HepG2 (cell line): ENCODE measurements around the gene ZNF747. TPM values are rescaled to one million over a fixed set of nuclear protein-coding genes. Genes with fewer than 3 reads are reported as not detected.

ENCODE experiments used
- CC2D1A ChIP-seq: sonication (generic); formaldehyde crosslinking; IDR thresholded peaks from 2 replicates; pipeline ENCODE4 v1.8.1; 2023; ENCODE audit warnings: mild to moderate bottlenecking, missing genetic modification reagents
- FOXA1 ChIP-seq, 2 experiments: fragments of 450-650 bp in 1 of 2; sonication (generic) in 1 of 2; formaldehyde crosslinking in 1 of 2; IDR thresholded peaks; 2 replicates each; pipeline versions ENCODE4 v1.4.0 to v1.6.1; 2016 to 2020; ENCODE audit warnings: missing genetic modification reagents in 1 of 2
- GABPA ChIP-seq, 2 experiments: IDR thresholded peaks; 2 replicates each; pipeline ENCODE4 v1.6.1; 2011 to 2016; ENCODE audit warnings: low read depth in 2 of 2, low read length in 1 of 2, missing biosample characterization in 1 of 2, missing genetic modification characterization in 1 of 2
- GLI4 ChIP-seq: sonication (generic); formaldehyde crosslinking; IDR thresholded peaks from 2 replicates; pipeline ENCODE4 v1.5.1; 2020; ENCODE audit warnings: missing genetic modification reagents, mild to moderate bottlenecking, moderate library complexity, borderline replicate concordance
- MLXIP ChIP-seq: sonication (generic); formaldehyde crosslinking; IDR thresholded peaks from 2 replicates; pipeline ENCODE4 v1.9.0; 2021; ENCODE audit warnings: missing genetic modification reagents, borderline replicate concordance
- TEAD3 ChIP-seq: optimal IDR thresholded peaks from 2 replicates; pipeline ENCODE3; 2016; ENCODE audit warnings: borderline replicate concordance
- TSC22D2 ChIP-seq: sonication (generic); formaldehyde crosslinking; IDR thresholded peaks from 2 replicates; pipeline ENCODE4 v1.5.1; 2020; ENCODE audit warnings: missing genetic modification reagents, mild to moderate bottlenecking, borderline replicate concordance
- ZHX2 ChIP-seq, 2 experiments: sonication (generic) in 1 of 2; formaldehyde crosslinking in 1 of 2; IDR thresholded peaks; 2 replicates each; pipeline versions ENCODE4 v1.6.1 to v1.9.0; 2014 to 2022; ENCODE audit warnings: antibody characterized with exemption in 1 of 2, borderline replicate concordance in 1 of 2, inconsistent platforms in 1 of 2, low read depth in 1 of 2, missing genetic modification reagents in 1 of 2
- ZNF207 ChIP-seq: fragments of 450-650 bp; IDR thresholded peaks from 2 replicates; pipeline ENCODE4 v1.6.1; 2016; ENCODE audit warnings: antibody characterized with exemption, borderline replicate concordance
- ZNF224 ChIP-seq: sonication (generic); formaldehyde crosslinking; IDR thresholded peaks from 2 replicates; pipeline ENCODE4 v1.5.0; 2020; ENCODE audit warnings: mild to moderate bottlenecking, missing genetic modification reagents
- ZNF639 ChIP-seq: conservative IDR thresholded peaks from 2 replicates; pipeline ENCODE4 v1.6.1; 2018; ENCODE audit warnings: missing genetic modification reagents
- ZNF687 ChIP-seq: sonication (generic); formaldehyde crosslinking; IDR thresholded peaks from 2 replicates; pipeline ENCODE4 v1.5.1; 2020; ENCODE audit warnings: mild to moderate bottlenecking, missing genetic modification reagents, moderate library complexity
- polyA plus RNA-seq, 8 experiments: library from polyadenylated mRNA; depleted of rRNA in 3 of 8; stranded (reverse) in 7 of 8; unstranded in 1 of 8; fragments of >200 nt; fragmentation: Illumina TruSeq in 4 of 8; extraction: Trizol in 4 of 8; gene quantifications; 2 replicates each; pipeline versions ENCODE4 v1.2.1 to v1.2.3, GENCODE V29; 2011 to 2016; ENCODE audit warnings: low read depth in 4 of 8, missing spikeins in 1 of 8, mixed read lengths in 1 of 8; ENCODE audit not compliant: insufficient read depth in 1 of 8
- total RNA-seq, 5 experiments: library from RNA; depleted of rRNA; stranded (reverse); fragments of >200 nt; fragmentation: Illumina TruSeq; extraction: Trizol; gene quantifications; 2 replicates each; pipeline ENCODE4 v1.2.3, GENCODE V29; 2016; ENCODE audit warnings: low read depth in 1 of 5

ZNF747 gene
- total and polyA plus RNA-seq, 2 of the 13 experiments (the other 11 are each of a cell fraction or from before 2014, with no cell fraction given): 7.2 to 10.2 TPM

- peak; percentile 97 for TF ChIP-seq ZNF687 (CRISPR knock-in tag)
- no peak; the same call in 1 of the 2 replicates for TF ChIP-seq ZNF639
- TF ChIP-seq GLI4 (CRISPR knock-in tag): peak; percentile 30; the same call in 1 of the 2 replicates
- TF ChIP-seq TEAD3 (CRISPR knock-in tag): peak; percentile 59
- TF ChIP-seq TSC22D2: no peak
- no peak for TF ChIP-seq ZNF207
- TF ChIP-seq ZNF224 (CRISPR knock-in tag): peak; percentile 69; the same call in 1 of the 2 replicates
- TF ChIP-seq MLXIP (CRISPR knock-in tag): no peak
- TF ChIP-seq ZHX2 (IDR thresholded peaks at IDR 0.05; ENCODE audit: low read depth): peak; percentile 91
- TF ChIP-seq ZHX2 (CRISPR knock-in tag; IDR thresholded peaks at IDR 0.05; ENCODE audit: borderline replicate concordance): no peak
- no peak for TF ChIP-seq CC2D1A
- no peak for TF ChIP-seq FOXA1 (IDR thresholded peaks at IDR 0.05)
- no peak for TF ChIP-seq FOXA1 (CRISPR knock-in tag; IDR thresholded peaks at IDR 0.05)
- TF ChIP-seq GABPA (IDR thresholded peaks at IDR 0.05; ENCODE audit: low read depth, low read length): no peak
- peak; percentile 88 for TF ChIP-seq GABPA (CRISPR knock-in tag; IDR thresholded peaks at IDR 0.05; ENCODE audit: low read depth)
Observed at GRCh38 chr16:30521873-30522641, 12.6 kb downstream of the ZNF747 start (continued).
